HG03039 (cell line): ENCODE results near the gene C1QTNF5.

ENCODE experiments used
- ATAC-seq: cut with Tn5 transposase; IDR thresholded peaks from one replicate; pipeline ENCODE4 v1.9.1; 2021; ENCODE audit warnings: mild to moderate bottlenecking, moderate library complexity; ENCODE audit not compliant: unreplicated experiment

The C1QTNF5 gene

GRCh38 chr11:119297938-119298337 lies 42.7 kb downstream of the C1QTNF5 start:
- no peak for ATAC-seq

GRCh38 chr11:119295178-119295577 lies 45.5 kb downstream of the C1QTNF5 start:
- ATAC-seq = no peak

GRCh38 chr11:119293461-119293860 lies 47.2 kb downstream of the C1QTNF5 start:
- ATAC-seq = no peak

- ATAC-seq = no peak
Measured at GRCh38 chr11:119290894-119291497, 49.7 kb downstream of the C1QTNF5 start.
